OCI-LY7 (cell line): ENCODE results near the gene PTPRM.

Experiments
- EZH2phosphoT487 ChIP-seq: fragments of 200-600 bp; sonication (generic); IDR thresholded peaks from 2 replicates; pipeline ENCODE4 v1.6.1; 2018; ENCODE audit warnings: low read depth, borderline replicate concordance, mild to moderate bottlenecking, mixed run types, antibody characterized with exemption, low read length, moderate library complexity, mixed read lengths
- TF ChIP-seq, protein P1 (sequence below): fragments of 200-600 bp; sonication (generic); conservative IDR thresholded peaks from 2 replicates; pipeline ENCODE4 v1.5.1; 2014; ENCODE audit warnings: mild to moderate bottlenecking, antibody characterized with exemption, low read length, moderate library complexity, mixed read lengths

DNA sequence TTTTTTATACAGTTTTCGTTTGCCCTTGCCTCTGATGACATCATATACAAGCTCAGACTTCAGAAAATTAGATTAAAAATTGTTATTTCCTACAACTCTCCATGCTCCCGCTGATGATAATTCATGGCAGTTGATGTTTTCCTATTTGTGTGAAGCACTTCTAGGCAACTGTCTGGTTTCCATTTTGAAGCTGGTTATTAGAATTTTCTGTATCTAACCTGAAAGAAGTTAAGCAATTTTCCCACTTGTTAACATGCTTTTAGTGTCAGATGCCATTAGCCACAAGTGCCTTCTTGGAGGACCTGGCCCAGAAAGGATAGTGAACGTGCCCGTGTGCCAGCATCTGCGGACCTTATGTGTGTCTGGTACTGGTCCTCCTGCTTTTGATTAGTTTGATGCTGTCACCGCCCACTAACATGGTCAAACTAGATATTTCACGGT is 694.6 kb downstream of the PTPRM start:
- TF ChIP-seq, protein P1, sequence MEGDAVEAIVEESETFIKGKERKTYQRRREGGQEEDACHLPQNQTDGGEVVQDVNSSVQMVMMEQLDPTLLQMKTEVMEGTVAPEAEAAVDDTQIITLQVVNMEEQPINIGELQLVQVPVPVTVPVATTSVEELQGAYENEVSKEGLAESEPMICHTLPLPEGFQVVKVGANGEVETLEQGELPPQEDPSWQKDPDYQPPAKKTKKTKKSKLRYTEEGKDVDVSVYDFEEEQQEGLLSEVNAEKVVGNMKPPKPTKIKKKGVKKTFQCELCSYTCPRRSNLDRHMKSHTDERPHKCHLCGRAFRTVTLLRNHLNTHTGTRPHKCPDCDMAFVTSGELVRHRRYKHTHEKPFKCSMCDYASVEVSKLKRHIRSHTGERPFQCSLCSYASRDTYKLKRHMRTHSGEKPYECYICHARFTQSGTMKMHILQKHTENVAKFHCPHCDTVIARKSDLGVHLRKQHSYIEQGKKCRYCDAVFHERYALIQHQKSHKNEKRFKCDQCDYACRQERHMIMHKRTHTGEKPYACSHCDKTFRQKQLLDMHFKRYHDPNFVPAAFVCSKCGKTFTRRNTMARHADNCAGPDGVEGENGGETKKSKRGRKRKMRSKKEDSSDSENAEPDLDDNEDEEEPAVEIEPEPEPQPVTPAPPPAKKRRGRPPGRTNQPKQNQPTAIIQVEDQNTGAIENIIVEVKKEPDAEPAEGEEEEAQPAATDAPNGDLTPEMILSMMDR: no peak
- TF ChIP-seq EZH2phosphoT487: no peak
